WI38 (cell line): ENCODE measurements around the gene NUP107.

Experiments used
- H3K4me3 ChIP-seq: 2 replicates; pipeline ENCODE4 v1.5.1; 2011; ENCODE audit warnings: low read depth, mild to moderate bottlenecking, control low read depth, low read length
- TF ChIP-seq, protein P1 (sequence below): IDR thresholded peaks from 2 replicates; pipeline ENCODE4 v1.5.1; 2012; ENCODE audit warnings: low read depth, mild to moderate bottlenecking, control low read depth, low read length

The NUP107 gene

DNA sequence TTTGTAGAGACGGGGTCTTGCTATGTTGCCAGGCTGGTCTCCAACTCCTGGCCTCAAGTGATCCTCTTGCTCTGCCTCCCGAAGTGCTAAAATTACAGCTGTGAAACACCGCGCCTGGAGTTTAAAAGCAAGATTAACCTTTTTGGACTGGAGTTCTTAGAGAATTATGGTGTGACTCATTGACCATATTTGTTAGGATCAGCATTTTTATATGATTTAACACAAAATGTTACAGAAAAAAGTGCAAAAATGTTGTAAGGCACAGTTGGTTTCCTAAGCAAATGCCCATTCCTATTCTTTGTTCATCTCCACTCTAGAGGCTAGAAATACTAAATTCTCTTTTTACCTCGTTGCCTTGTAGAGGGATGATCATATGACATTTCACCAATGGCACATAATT is 86.8 kb downstream of the NUP107 start:
- no peak overlapping the region for H3K4me3 ChIP-seq
- TF ChIP-seq, protein P1, sequence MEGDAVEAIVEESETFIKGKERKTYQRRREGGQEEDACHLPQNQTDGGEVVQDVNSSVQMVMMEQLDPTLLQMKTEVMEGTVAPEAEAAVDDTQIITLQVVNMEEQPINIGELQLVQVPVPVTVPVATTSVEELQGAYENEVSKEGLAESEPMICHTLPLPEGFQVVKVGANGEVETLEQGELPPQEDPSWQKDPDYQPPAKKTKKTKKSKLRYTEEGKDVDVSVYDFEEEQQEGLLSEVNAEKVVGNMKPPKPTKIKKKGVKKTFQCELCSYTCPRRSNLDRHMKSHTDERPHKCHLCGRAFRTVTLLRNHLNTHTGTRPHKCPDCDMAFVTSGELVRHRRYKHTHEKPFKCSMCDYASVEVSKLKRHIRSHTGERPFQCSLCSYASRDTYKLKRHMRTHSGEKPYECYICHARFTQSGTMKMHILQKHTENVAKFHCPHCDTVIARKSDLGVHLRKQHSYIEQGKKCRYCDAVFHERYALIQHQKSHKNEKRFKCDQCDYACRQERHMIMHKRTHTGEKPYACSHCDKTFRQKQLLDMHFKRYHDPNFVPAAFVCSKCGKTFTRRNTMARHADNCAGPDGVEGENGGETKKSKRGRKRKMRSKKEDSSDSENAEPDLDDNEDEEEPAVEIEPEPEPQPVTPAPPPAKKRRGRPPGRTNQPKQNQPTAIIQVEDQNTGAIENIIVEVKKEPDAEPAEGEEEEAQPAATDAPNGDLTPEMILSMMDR = no peak

DNA sequence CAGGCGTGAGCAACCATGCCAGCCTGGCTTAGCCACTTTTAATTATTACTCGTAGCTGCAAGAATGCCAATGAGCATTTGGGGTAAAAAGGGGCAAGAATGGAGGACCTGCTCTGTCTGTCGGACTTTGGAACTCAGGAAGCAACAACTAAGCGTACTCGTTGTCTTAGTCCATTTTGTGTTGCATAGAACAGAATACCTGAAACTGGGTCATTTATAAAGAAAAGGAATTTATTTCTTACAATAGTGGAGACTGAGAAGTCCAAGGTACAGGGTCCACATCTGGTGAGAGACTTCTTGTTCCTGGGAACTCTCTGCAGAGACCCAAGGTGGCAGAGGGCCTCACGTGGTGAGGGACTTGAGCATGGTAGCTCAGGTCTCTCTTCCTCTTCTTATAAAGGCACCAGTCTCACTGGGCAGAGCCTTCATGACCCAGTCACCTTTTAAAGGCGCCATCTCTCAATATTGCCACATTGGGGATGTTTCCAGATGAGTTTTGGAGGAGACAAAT is 88.4 kb downstream of the NUP107 start:
- H3K4me3 ChIP-seq = no peak overlapping the region
- TF ChIP-seq, protein P1 = no peak

DNA sequence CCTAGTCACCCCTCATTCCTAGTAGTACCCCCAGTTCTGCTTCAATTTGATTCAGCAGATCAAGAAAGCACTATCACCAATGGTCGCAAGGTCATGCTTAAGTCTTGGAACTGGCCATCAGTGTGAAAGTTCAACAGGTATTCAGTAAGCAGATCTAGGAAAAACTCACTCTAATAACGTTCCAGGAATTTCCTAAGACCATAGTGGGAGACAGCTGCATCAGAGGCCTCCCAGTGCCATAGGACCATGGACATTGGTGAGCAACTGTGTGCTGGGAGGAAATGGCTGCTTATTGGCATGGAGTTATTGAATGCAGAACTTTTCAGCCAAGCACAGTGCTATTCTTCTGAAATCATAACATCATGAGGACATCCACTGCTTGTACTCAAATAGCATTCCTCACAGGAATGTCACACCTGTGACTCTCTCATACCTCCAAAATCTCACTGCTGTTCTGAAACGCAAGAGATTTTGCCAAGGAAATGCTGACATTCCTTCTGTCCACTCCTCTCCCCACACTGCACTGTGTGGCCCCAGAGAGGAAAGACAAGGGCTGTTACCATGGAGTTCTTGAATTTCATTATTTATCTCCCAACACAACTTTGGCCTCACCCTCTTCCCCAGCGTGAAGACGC is 90.3 kb downstream of the NUP107 start:
- no peak overlapping the region for H3K4me3 ChIP-seq
- TF ChIP-seq, protein P1 = no peak

DNA sequence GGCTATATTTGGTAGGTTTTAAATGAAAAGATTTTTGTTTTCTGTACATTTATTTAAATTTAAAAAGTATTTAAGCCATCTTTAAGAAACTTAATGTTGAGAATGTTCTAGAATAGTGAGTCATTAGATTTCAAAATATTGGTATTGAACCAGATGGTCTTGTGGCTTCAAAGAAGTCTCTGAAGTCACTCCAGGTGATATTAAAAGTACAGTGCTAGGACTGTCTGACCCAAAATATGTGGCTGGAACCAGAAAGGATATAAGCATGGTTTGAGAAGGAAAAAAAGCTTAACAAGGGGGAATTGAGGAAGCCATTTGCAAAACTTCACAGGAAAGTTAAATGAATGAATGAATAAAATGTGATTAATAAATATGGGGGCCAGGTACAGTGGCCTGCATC is 92.5 kb downstream of the NUP107 start:
- no peak overlapping the region for H3K4me3 ChIP-seq
- TF ChIP-seq, protein P1 = no peak

DNA sequence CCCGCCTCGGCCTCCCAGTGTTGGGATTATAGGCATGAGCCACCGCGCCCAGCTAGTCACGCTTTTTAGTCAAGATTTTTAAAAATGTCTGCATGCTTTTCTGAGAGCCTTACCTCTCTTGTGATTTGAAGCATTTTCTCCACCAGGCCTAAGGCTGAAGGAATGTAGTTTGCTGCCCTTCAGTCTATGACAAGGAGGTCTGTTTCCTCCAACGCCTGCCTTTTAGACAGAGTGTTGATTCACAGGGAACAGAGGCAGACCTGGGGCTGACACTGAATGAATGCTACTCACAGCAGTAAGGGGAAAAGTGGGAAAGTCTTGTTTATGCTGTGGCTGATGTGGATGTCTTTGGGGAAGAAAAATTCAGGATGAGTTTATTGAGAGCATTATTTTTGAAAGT is 94.0 kb downstream of the NUP107 start:
- TF ChIP-seq, protein P1 = no peak
- H3K4me3 ChIP-seq = no peak overlapping the region

DNA sequence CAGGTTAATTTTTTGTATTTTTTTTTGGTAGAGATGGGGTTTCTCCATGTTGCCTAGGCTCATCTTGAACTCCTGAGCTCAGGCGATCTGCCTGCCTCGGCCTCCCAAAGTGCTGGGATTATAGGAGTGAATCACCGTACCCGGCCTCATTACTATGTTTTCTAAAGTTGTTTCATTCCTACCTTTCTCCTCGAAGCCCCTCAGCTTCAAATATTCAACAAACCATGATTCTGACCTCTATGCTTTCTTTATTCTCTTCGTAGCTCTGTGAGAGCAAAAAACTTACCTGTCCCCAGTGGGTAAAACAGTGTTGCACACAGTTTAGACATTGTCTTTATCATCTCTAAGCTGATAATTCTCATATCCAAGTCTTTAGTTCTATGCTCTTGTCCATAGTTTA is 95.0 kb downstream of the NUP107 start:
- TF ChIP-seq, protein P1 = no peak
- H3K4me3 ChIP-seq = no peak overlapping the region

DNA sequence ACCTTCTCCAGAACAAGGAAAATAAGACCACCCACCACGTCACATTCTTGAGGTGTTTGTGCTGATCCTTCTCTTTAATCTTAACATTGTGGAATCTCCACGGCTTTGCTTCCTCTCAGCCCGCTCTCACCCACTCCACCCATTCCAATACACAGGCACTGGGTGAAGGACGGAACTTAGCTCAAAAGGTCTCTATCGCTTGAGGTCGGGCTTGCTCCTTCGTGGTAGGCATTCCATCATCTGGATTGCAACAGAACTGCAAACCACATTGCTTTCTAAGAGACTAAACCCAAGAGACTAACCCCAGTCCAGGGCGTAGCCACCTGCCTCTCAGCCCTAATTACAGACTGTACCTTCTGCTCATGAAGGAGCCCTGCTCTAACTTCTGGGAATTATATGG is 97.2 kb downstream of the NUP107 start:
- no peak overlapping the region for H3K4me3 ChIP-seq
- TF ChIP-seq, protein P1 = no peak
